Panc1 (cell line): ENCODE results near the gene ZNF469. TPM values are rescaled to one million over a fixed set of nuclear protein-coding genes. Genes with fewer than 3 reads are reported as not detected.

ENCODE experiments used
- ATAC-seq: fragments of 200-7000 bp; cut with Tn5 transposase; 2 replicates; pipeline ENCODE4 v1.9.1; 2020; ENCODE audit warnings: mild to moderate bottlenecking, moderate library complexity
- BruUV-seq: library from RNA; stranded (reverse); fragments of 400-500 nt; replicated peaks from 2 replicates; lab custom pipeline; 2021; lab: Mats Ljungman, UMichigan
- CTCF ChIA-PET: fragments of 300-600 bp; sonication (Branson Sonifier 250); formaldehyde crosslinking; loops from one replicate; lab custom pipeline; 2022; ENCODE audit warnings: antibody characterized with exemption; lab: Charles Lee
- POLR2A ChIA-PET: fragments of 300-600 bp; sonication (Branson Sonifier 250); formaldehyde crosslinking; loops from one replicate; lab custom pipeline; 2022; ENCODE audit warnings: antibody characterized with exemption; lab: Charles Lee
- DNase-seq: peaks from one replicate; pipeline ENCODE4 v3.0.0-alpha.2; 2010; ENCODE audit warnings: low read depth, low spot score
- H3K27ac ChIP-seq: 2 replicates; pipeline ENCODE4 v1.5.1; 2011; ENCODE audit warnings: mild to moderate bottlenecking, low read length, inconsistent platforms
- H3K27me3 ChIP-seq: fragments of 200-500 bp; sonication (Bioruptor generic); 2 replicates; pipeline ENCODE4 v1.6.0; 2014; ENCODE audit warnings: low read length, inconsistent platforms; ENCODE audit not compliant: control insufficient read depth, insufficient read depth
- H3K36me3 ChIP-seq: fragments of 200-500 bp; sonication (Bioruptor generic); 2 replicates; pipeline ENCODE4 v1.5.1; 2014; ENCODE audit warnings: inconsistent platforms, mild to moderate bottlenecking, low read length, moderate library complexity; ENCODE audit not compliant: control insufficient read depth, insufficient read depth
- H3K4me1 ChIP-seq: 2 replicates; pipeline ENCODE4 v1.5.1; 2011; ENCODE audit warnings: inconsistent platforms, mild to moderate bottlenecking, low read length, moderate library complexity; ENCODE audit not compliant: control insufficient read depth, insufficient read depth
- H3K4me3 ChIP-seq, 2 experiments: 2 replicates each; pipeline ENCODE4 v1.5.1; 2011 to 2012; ENCODE audit warnings: low read depth in 2 of 2, low read length in 2 of 2, mild to moderate bottlenecking in 2 of 2, inconsistent platforms in 1 of 2, moderate library complexity in 1 of 2
- H3K9me3 ChIP-seq: fragments of 200-500 bp; sonication (Bioruptor generic); 2 replicates; pipeline ENCODE4 v1.5.1; 2014; ENCODE audit warnings: low read depth, mild to moderate bottlenecking, inconsistent platforms, low read length, moderate library complexity; ENCODE audit not compliant: control insufficient read depth, insufficient read depth
- POLR2AphosphoS5 ChIP-seq: IDR thresholded peaks from 2 replicates; pipeline ENCODE4 v1.6.1; 2012; ENCODE audit warnings: mild to moderate bottlenecking, low read depth, low read length, moderate library complexity
- SIN3A ChIP-seq: IDR thresholded peaks from 2 replicates; pipeline ENCODE4 v1.6.1; 2012; ENCODE audit warnings: low read depth, mild to moderate bottlenecking, low read length, moderate library complexity, borderline replicate concordance; ENCODE audit not compliant: insufficient read depth
- TCF7L2 ChIP-seq: IDR thresholded peaks from 2 replicates; pipeline ENCODE4 v1.6.1; 2011; ENCODE audit warnings: mild to moderate bottlenecking, low read depth, low read length, inconsistent platforms
- in situ Hi-C: cut with HindIII; loops from 2 replicates; pipeline ENCODE4 v1.10.0; 2016; ENCODE audit warnings: low sequenced_read_pairs, low pct_unique_long_range_greater_than_20kb
- intact Hi-C: fragments of 100-400 bp; cut with micrococcal nuclease; formaldehyde crosslinking; loops from one replicate; pipeline ENCODE4 v1.10.0; 2022; ENCODE audit not compliant: unreplicated experiment
- total RNA-seq: library from RNA; stranded (reverse); gene quantifications from one replicate; pipeline ENCODE4 v1.2.1, GENCODE V29; 2021; ENCODE audit not compliant: unreplicated experiment
- TF ChIP-seq, protein P1 (sequence below), 2 experiments: IDR thresholded peaks; 2 replicates each; pipeline ENCODE4 v1.6.1; 2011 to 2012; ENCODE audit warnings: low read depth in 2 of 2, control low read depth in 1 of 2, low read length in 1 of 2, mild to moderate bottlenecking in 1 of 2, moderate library complexity in 1 of 2; ENCODE audit not compliant: insufficient read depth in 1 of 2
- TF ChIP-seq, protein P2 (sequence below): fragments of 450-650 bp; IDR thresholded peaks from 2 replicates; pipeline ENCODE4 v1.5.1; 2017; ENCODE audit warnings: mild to moderate bottlenecking

The ZNF469 gene
- total RNA-seq, 1 experiment from 2014 or later: 1.3 TPM

DNA sequence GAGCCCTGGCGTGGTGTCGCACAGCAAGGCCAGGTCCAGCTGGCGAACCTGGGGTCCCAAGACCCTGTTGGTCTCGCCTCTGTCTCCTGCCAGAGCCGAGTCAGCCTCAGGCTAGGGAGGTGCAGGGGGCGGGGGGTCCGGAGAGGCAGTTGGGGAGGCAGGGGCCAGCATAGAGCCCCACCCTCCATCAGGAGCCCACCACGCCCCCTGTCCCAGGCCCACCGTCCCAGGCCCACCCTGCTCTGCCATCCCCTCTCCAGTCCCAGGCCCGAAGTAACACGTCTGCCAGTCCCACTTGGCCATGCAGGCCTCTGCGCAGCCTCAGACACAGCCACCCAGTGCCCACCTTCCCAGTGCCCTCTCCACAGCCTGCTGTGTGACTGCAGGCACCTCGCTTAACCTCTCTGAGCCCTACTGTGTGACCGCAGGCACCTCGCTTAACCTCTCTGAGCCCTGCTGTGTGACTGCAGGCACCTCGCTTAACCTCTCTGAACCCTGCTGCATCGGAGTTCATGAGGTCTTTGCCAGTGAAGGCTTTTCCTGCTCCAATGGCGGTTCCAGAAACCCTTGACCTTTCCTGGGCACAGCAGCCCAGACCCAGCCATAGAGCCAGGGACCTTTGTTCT lies 29.3 kb downstream of the ZNF469 start:
- in situ Hi-C loops (no loop called here), intact Hi-C loops (no loop called here)
- BruUV-seq: no TSS peak
- Histone ChIP-seq H3K27ac (no peak overlapping the region), H3K9me3 (no peaks in the 10 kb centered on the region), H3K4me3 (no peak overlapping the region), H3K36me3 (no peaks in the 10 kb centered on the region), H3K27me3 (no peaks in the 10 kb centered on the region), H3K4me1 (no peaks in the 10 kb centered on the region)
- ChIA-PET POLR2A (interaction anchor here (0.5 kb wide), 1 partner anchor 96 kb away, joined by 7 read pairs; no protein-coding TSS in a partner anchor), CTCF (no interaction called here)
- no peak for ATAC-seq
- TF ChIP-seq SIN3A (no peak), POLR2AphosphoS5 (no peak), TCF7L2 (no peak)
- TF ChIP-seq, protein P1, sequence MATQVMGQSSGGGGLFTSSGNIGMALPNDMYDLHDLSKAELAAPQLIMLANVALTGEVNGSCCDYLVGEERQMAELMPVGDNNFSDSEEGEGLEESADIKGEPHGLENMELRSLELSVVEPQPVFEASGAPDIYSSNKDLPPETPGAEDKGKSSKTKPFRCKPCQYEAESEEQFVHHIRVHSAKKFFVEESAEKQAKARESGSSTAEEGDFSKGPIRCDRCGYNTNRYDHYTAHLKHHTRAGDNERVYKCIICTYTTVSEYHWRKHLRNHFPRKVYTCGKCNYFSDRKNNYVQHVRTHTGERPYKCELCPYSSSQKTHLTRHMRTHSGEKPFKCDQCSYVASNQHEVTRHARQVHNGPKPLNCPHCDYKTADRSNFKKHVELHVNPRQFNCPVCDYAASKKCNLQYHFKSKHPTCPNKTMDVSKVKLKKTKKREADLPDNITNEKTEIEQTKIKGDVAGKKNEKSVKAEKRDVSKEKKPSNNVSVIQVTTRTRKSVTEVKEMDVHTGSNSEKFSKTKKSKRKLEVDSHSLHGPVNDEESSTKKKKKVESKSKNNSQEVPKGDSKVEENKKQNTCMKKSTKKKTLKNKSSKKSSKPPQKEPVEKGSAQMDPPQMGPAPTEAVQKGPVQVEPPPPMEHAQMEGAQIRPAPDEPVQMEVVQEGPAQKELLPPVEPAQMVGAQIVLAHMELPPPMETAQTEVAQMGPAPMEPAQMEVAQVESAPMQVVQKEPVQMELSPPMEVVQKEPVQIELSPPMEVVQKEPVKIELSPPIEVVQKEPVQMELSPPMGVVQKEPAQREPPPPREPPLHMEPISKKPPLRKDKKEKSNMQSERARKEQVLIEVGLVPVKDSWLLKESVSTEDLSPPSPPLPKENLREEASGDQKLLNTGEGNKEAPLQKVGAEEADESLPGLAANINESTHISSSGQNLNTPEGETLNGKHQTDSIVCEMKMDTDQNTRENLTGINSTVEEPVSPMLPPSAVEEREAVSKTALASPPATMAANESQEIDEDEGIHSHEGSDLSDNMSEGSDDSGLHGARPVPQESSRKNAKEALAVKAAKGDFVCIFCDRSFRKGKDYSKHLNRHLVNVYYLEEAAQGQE (IDR thresholded peaks at IDR 0.05; ENCODE audit: insufficient read depth in 1 of 2, low read depth in 2 of 2, low read length in 1 of 2): no peak
- TF ChIP-seq, protein P2, sequence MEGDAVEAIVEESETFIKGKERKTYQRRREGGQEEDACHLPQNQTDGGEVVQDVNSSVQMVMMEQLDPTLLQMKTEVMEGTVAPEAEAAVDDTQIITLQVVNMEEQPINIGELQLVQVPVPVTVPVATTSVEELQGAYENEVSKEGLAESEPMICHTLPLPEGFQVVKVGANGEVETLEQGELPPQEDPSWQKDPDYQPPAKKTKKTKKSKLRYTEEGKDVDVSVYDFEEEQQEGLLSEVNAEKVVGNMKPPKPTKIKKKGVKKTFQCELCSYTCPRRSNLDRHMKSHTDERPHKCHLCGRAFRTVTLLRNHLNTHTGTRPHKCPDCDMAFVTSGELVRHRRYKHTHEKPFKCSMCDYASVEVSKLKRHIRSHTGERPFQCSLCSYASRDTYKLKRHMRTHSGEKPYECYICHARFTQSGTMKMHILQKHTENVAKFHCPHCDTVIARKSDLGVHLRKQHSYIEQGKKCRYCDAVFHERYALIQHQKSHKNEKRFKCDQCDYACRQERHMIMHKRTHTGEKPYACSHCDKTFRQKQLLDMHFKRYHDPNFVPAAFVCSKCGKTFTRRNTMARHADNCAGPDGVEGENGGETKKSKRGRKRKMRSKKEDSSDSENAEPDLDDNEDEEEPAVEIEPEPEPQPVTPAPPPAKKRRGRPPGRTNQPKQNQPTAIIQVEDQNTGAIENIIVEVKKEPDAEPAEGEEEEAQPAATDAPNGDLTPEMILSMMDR: no peak
- DNase-seq: no peak

DNA sequence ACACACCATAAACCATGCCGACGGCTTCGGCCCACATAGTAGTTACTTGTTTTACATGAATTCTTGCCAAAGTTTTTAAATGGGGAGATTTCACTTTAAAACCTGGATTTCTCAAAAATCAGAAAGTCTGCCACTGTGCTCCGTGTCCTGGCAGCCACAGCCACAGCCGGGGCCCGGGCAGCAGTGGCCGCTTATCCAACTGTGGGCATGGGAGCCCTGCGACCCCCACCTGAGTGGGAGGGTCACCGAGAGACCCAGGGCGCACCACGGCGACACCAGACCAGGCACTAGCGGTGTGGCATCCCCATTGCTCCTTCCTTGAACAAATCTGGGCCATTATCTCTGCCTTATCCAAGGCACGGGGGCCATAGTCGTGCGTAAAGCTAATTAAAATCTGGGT lies 30.0 kb downstream of the ZNF469 start:
- ChIA-PET CTCF (no interaction called here), POLR2A (no interaction called here)
- no peaks in the 10 kb centered on the region for H3K4me1 ChIP-seq
- TF ChIP-seq POLR2AphosphoS5: no peak
- TF ChIP-seq, protein P1 (IDR thresholded peaks at IDR 0.05; ENCODE audit: insufficient read depth in 1 of 2, low read depth in 2 of 2, low read length in 1 of 2): no peak
- no peak for TF ChIP-seq SIN3A
- TF ChIP-seq, protein P2: no peak
- TF ChIP-seq TCF7L2: no peak
- H3K27ac ChIP-seq: no peak overlapping the region
- no peaks in the 10 kb centered on the region for H3K36me3 ChIP-seq
- intact Hi-C loops: no loop called here
- no TSS peak for BruUV-seq
- DNase-seq: no peak
- no peak for ATAC-seq
- H3K9me3 ChIP-seq: no peaks in the 10 kb centered on the region
- no peak overlapping the region for H3K4me3 ChIP-seq
- no peaks in the 10 kb centered on the region for H3K27me3 ChIP-seq
- in situ Hi-C loops: no loop called here
